ENCODE results near the gene SMS.

The SMS gene

DNA sequence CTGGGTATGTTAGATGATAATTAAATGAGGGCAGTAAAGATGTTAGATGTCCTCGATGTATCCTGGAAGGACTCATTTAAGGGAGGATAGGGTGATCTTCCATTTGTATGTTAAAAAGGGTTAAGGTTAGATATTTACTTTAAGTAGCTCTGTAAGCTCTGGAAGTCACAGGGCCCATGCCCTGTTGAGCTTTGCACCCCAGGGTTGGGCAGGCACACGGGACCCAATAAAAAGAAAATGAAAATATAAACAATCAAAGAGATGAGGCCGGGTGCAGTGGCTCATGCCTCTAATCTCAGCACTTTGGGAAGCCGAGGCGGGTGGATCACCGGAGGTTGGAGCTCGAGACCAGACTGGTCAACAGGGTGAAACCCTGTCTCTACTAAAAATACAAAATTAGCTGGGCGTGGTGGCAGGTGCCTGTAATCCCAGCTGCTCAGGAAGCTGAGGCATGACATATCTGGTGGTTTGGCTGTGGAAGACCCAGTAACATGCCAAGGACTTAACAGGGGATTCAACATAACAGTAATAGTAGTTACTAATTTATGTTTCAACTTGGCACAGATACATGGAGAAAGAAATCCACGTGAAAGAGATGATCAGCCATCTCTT lies 74.7 kb downstream of the SMS start:
- Histone ChIP-seq H3K4me3 (ENCODE audit: low read length) (no peak overlapping the region), H3F3A (ENCODE audit: insufficient read depth, low read length) (no peaks in the 10 kb centered on the region), H3K27me3 (replicated peaks; ENCODE audit: insufficient read depth, low read length) (no peaks in the 10 kb centered on the region), H3K4me2 (ENCODE audit: low read depth, low read length) (no peak overlapping the region), H3K27ac (ENCODE audit: low read length) (no peak overlapping the region), H4K20me1 (ENCODE audit: insufficient read depth, low read length) (no peaks in the 10 kb centered on the region), H2AFZ (ENCODE audit: low read length) (no peak overlapping the region), H3K9ac (ENCODE audit: low read length) (no peak overlapping the region), H3K9me3 (replicated peaks; ENCODE audit: insufficient read depth, low read length) (no peaks in the 10 kb centered on the region), H3K9me2 (replicated peaks; ENCODE audit: insufficient read depth, low read length) (no peaks in the 10 kb centered on the region), H3K36me3 (replicated peaks; ENCODE audit: insufficient read depth, low read length) (no peaks in the 10 kb centered on the region), H3K4me1 (ENCODE audit: low read length) (no peaks in the 10 kb centered on the region), H3K79me2 (ENCODE audit: low read length) (no peaks in the 10 kb centered on the region)
- DNase-seq: no peak
- no peak for TF ChIP-seq EZH2 (optimal IDR thresholded peaks at IDR 0.05; ENCODE audit: low read depth, low read length)
- TF ChIP-seq EZH2phosphoT487 (IDR thresholded peaks at IDR 0.05; ENCODE audit: low read length): no peak
- TF ChIP-seq, protein P1, sequence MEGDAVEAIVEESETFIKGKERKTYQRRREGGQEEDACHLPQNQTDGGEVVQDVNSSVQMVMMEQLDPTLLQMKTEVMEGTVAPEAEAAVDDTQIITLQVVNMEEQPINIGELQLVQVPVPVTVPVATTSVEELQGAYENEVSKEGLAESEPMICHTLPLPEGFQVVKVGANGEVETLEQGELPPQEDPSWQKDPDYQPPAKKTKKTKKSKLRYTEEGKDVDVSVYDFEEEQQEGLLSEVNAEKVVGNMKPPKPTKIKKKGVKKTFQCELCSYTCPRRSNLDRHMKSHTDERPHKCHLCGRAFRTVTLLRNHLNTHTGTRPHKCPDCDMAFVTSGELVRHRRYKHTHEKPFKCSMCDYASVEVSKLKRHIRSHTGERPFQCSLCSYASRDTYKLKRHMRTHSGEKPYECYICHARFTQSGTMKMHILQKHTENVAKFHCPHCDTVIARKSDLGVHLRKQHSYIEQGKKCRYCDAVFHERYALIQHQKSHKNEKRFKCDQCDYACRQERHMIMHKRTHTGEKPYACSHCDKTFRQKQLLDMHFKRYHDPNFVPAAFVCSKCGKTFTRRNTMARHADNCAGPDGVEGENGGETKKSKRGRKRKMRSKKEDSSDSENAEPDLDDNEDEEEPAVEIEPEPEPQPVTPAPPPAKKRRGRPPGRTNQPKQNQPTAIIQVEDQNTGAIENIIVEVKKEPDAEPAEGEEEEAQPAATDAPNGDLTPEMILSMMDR (IDR thresholded peaks at IDR 0.05; ENCODE audit: low read length): no peak

DNA sequence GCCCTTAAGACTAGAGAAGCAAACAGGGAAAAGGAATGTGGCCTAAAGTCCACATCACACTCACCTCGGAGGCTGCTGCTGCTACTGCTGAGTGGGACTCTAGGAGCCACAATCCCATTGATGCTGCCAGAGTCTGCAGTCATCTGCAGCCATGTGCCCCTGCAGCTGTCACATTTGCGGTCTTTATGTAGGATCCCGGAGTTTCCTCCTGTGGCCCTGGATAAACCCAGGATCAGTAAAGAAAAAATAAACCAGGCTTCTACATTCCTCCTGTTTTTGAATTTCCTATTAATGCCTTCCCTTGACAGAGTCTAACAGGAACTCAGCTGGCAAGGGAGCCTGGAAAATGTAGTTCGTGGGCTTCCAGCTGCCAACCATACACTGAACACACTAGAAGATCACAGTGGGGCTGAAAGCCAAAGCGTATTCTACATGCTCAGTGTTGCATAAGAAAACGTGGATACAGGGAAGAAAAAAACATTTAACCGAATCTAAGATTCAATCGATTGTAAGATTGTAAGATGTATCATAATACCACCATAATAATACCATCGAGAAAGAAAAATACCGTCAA lies 81.3 kb downstream of the SMS start:
- no peak for DNase-seq
- H3K79me2 ChIP-seq (ENCODE audit: low read length): no peaks in the 10 kb centered on the region

DNA sequence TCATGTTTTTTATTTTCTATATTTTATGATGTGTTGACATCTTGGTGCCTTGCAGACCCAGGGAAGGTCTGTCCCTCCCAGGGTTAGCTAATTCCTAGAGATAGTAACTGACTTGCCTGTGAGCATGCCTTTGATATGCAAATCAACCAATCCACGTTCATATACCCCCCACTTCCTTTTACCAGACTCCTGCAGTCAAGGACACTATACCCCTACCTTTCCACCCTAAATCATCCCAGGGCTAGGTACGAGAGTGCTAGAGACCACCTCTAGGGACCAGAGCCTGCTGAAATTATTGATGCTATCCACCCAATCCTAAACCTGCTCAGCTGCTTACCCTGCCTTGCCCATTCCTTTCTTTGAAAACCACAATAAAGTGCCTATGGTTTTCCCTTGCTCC lies 84.1 kb downstream of the SMS start:
- Histone ChIP-seq H3K4me1 (ENCODE audit: low read length) (no peaks in the 10 kb centered on the region), H4K20me1 (ENCODE audit: insufficient read depth, low read length) (no peaks in the 10 kb centered on the region), H3K4me3 (ENCODE audit: low read length) (no peak overlapping the region), H3K4me2 (ENCODE audit: low read depth, low read length) (no peak overlapping the region), H3K9me3 (replicated peaks; ENCODE audit: insufficient read depth, low read length) (no peaks in the 10 kb centered on the region), H3K27me3 (replicated peaks; ENCODE audit: insufficient read depth, low read length) (no peaks in the 10 kb centered on the region), H3F3A (ENCODE audit: insufficient read depth, low read length) (no peaks in the 10 kb centered on the region), H3K36me3 (replicated peaks; ENCODE audit: insufficient read depth, low read length) (no peaks in the 10 kb centered on the region), H3K9me2 (replicated peaks; ENCODE audit: insufficient read depth, low read length) (no peaks in the 10 kb centered on the region), H2AFZ (ENCODE audit: low read length) (no peak overlapping the region), H3K27ac (ENCODE audit: low read length) (no peak overlapping the region), H3K79me2 (ENCODE audit: low read length) (no peaks in the 10 kb centered on the region), H3K9ac (ENCODE audit: low read length) (no peak overlapping the region)
- TF ChIP-seq, protein P1 (IDR thresholded peaks at IDR 0.05; ENCODE audit: low read length): no peak
- TF ChIP-seq EZH2 (optimal IDR thresholded peaks at IDR 0.05; ENCODE audit: low read depth, low read length) (no peak), EZH2phosphoT487 (IDR thresholded peaks at IDR 0.05; ENCODE audit: low read length) (no peak)
- DNase-seq: no peak

More for the DNA sequence above, 81.3 kb downstream of the SMS start:
- no peaks in the 10 kb centered on the region for H3K9me3 ChIP-seq (replicated peaks; ENCODE audit: insufficient read depth, low read length)
- H3K27ac ChIP-seq (ENCODE audit: low read length): no peak overlapping the region
- H3K36me3 ChIP-seq (replicated peaks; ENCODE audit: insufficient read depth, low read length): no peaks in the 10 kb centered on the region
- H3K4me3 ChIP-seq (ENCODE audit: low read length): no peak overlapping the region
- H3K9me2 ChIP-seq (replicated peaks; ENCODE audit: insufficient read depth, low read length): no peaks in the 10 kb centered on the region
- H4K20me1 ChIP-seq (ENCODE audit: insufficient read depth, low read length): no peaks in the 10 kb centered on the region
- H2AFZ ChIP-seq (ENCODE audit: low read length): no peak overlapping the region
- no peak overlapping the region for H3K9ac ChIP-seq (ENCODE audit: low read length)
- H3K27me3 ChIP-seq (replicated peaks; ENCODE audit: insufficient read depth, low read length): no peaks in the 10 kb centered on the region
- H3F3A ChIP-seq (ENCODE audit: insufficient read depth, low read length): no peaks in the 10 kb centered on the region
- H3K4me1 ChIP-seq (ENCODE audit: low read length): no peaks in the 10 kb centered on the region
- no peak overlapping the region for H3K4me2 ChIP-seq (ENCODE audit: low read depth, low read length)
- TF ChIP-seq EZH2phosphoT487 (IDR thresholded peaks at IDR 0.05; ENCODE audit: low read length) (no peak), EZH2 (optimal IDR thresholded peaks at IDR 0.05; ENCODE audit: low read depth, low read length) (no peak)
- TF ChIP-seq, protein P1 (IDR thresholded peaks at IDR 0.05; ENCODE audit: low read length): no peak
